ENCODE measurements around the gene MYO3B.
A peak's percentile ranks its signal among the peaks of the same experiment; 100 is the strongest.
"Not testable (repeated sequence)": the region's sequence is repeated elsewhere in the genome, so short reads cannot be mapped to it uniquely, and the experiment has no call there.

Gene MYO3B

GRCh38 chr2:170341684-170342623, 164.0 kb downstream of the MYO3B start:
- peak; percentile 64 for DNase-seq

GRCh38 chr2:170344663-170345346, 166.9 kb downstream of the MYO3B start:
- no peak for DNase-seq

GRCh38 chr2:170345607-170346006, 167.7 kb downstream of the MYO3B start:
- no peak for DNase-seq

- DNase-seq = not testable (repeated sequence)
These were observed 171.3 kb downstream of the MYO3B start for GRCh38 chr2:170349269-170349668.

GRCh38 chr2:170350929-170351826, 173.2 kb downstream of the MYO3B start:
- DNase-seq = no peak

GRCh38 chr2:170353723-170354122, 175.8 kb downstream of the MYO3B start:
- DNase-seq = no peak

GRCh38 chr2:170354388-170354787, 176.4 kb downstream of the MYO3B start:
- DNase-seq = no peak

GRCh38 chr2:170354855-170355780, 177.2 kb downstream of the MYO3B start:
- DNase-seq = no peak

- no peak for DNase-seq
These were observed 181.5 kb downstream of the MYO3B start for GRCh38 chr2:170359466-170359865.

GRCh38 chr2:170360546-170361089, 182.7 kb downstream of the MYO3B start:
- no peak for DNase-seq

- peak; percentile 20 for DNase-seq
These were observed 183.4 kb downstream of the MYO3B start for GRCh38 chr2:170361090-170361936.

- DNase-seq = no peak
These were observed 184.4 kb downstream of the MYO3B start for GRCh38 chr2:170362313-170362870.

- no peak for DNase-seq
These were observed 185.1 kb downstream of the MYO3B start for GRCh38 chr2:170362871-170363631.

- DNase-seq = no peak
These were observed 187.1 kb downstream of the MYO3B start for GRCh38 chr2:170365003-170365402.

- no peak for DNase-seq
These were observed 187.7 kb downstream of the MYO3B start for GRCh38 chr2:170365686-170366085.

- no peak for DNase-seq
These were observed 190.4 kb downstream of the MYO3B start for GRCh38 chr2:170368370-170368769.

GRCh38 chr2:170369228-170369627, 191.3 kb downstream of the MYO3B start:
- DNase-seq = no peak

- DNase-seq = peak; percentile 17
These were observed 191.9 kb downstream of the MYO3B start for GRCh38 chr2:170369894-170370293.

- DNase-seq = no peak
These were observed 193.5 kb downstream of the MYO3B start for GRCh38 chr2:170371231-170371998.
